Middle frontal gyrus (tissue), 1 donor: ENCODE results near the gene FGGY.

Experiments used
- DNase-seq: peaks from one replicate; pipeline ENCODE4 v3.0.0-alpha.2; 2015; ENCODE audit warnings: low spot score; ENCODE audit errors: extremely low spot score

FGGY gene

DNA sequence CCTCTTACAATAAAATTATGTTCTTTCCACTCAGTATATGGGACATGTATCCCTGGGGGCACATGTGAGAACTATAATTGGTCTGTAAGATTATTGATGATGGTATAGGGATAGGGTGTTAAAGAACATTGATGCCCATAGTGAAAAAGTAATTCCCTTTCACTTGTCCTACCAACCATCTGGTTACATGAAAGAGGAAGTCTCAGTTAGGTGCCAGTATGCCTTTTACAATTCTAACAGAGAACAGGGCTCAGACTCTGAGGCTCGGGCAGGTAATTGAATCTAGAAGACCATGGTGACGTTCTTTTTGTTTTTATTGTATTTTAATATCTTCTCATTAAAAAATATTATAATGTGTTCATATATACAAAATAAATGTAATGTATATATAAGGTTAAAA lies 113.6 kb downstream of the FGGY start:
- no peak for DNase-seq

DNA sequence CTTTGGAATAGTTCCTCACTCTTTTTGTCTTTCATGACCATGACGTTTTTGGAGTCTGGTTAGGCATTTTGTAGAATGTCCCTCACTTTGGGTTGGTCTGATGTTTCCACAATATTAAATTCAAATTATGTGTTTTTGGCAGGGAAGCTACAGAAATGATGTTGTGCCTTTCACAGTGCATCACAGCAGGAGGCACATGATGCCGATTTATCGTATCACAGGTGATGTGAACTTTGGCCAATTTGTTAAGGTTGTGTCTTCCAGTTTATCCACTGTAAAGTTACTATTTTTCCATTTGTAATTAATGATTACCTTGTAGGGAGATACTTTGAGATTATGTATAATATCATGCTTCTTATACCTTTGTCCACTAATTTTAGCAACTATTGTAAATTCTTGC lies 114.3 kb downstream of the FGGY start:
- DNase-seq: no peak

DNA sequence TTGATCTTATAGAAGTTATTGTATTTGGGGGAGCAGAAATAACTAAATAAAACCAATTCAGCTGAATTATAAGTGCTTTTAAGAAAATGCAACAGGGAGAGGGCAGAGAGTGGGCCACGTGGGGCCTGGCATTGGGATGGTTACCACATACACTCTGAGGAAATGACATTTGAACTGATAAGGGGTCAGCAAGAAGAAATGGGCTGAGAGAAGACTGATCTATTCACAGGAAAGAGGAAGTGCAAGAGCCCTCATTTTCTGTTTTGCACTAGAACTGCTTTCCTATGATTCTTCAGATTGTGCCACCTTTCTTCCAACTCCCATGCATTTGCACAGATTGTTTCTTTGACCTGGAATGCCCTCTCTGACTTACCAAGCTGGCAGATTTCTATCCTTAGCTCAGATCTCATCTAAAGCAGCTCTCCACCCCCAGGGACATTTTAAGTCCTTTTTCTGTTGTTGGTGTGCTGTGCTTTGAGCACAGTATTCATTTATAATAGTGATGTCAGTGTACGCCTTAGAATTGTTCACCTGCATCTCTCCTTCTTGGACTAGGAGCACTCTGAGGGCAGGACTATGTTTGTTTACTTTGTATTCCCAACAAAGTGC lies 115.9 kb downstream of the FGGY start:
- DNase-seq: no peak

DNA sequence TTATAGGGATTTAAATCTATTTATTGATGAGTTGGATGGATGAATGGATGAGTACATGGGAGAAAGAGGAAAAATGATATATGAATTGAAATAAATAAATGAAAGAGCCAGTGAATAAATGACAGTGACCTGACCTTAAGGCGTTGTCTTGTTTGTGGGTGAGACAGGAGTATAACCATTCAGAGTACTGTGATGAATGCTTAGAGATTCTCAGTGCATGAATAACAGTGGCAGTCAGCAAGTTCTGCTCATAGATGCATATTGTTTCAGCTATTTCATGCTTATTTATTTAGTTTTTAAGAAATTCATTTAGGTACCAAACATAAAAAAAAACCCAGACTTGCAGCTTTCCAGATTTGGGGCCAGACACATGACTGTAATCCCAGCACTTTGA lies 116.4 kb downstream of the FGGY start:
- no peak for DNase-seq

DNA sequence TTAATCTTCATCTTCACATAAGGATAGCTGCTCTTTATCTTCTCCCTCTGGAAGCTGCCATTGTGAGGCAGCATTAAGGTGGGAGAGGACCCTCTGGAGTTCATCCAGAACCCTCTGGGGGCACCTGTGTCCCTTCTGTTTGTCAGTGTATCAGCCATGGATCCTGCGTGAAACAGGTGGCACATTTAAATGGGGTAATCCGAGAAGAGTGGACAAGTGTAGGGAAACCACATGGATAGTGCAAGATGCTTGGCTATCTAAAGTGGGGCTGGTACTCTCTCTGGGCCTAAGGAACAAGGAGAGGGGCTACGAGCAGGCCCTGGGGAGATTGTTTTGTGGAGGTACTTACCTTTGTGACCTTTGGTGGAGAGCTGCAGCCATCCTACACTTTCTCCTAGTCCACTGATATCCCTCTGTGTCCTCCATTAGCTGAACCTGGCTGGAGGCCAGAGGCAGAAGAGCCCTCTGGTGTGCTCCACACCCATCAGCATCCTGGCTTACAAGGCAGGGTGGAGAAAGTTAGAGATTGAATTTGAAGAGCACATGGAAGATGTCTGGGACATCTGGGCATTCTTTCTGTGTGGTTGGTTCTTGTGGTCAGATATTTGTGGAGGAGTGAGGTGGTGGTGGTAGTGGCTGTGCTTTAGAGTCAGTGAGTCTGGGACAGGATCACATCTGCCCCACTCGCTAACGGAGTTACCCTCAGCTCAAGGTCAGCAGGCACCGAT lies 117.7 kb downstream of the FGGY start:
- no peak for DNase-seq

DNA sequence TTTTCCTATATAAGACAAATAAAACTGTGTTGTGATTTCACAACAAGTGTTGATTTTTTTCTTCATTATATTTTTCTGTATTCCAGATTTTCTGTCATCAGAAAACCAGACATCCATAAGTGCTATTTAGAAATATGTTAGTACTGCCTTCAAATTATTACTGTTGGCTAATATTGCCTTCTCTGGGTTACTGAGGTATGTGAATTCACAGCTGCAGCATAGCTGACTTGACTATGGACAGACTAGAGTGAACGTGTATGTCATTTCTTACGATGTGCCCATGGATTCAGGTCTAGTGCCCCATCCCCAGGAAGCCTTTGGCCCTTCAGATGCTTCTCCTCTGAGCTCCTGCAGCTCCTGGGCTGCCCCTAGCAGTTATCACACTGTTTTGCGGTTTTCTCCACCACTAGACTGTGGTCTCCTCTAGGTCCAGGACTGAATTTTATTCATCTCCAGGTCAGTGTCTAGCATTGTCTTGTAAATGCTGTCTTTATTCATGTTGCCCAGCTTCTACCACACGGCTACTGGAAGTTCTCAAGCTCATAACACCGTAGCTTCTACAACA lies 118.5 kb downstream of the FGGY start:
- DNase-seq: no peak

DNA sequence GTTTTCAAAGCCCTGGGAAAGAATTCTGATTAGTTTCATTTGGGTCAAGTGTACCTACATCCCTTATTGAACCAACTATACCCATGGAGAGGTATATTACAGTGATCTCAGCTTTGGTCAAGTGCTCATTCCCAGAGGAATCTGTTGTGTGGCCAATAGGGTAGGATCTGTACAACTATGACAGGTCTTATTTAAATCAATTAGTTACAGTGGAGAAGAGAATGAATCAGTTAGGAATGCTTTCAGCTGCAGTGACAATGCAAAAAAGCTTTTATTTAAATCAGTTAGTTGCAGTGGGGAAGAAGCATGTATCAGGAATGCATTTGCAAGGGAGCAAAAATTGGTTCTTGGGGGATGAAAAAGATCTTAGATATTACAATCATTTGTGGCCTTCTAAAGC lies 119.0 kb downstream of the FGGY start:
- DNase-seq: no peak

DNA sequence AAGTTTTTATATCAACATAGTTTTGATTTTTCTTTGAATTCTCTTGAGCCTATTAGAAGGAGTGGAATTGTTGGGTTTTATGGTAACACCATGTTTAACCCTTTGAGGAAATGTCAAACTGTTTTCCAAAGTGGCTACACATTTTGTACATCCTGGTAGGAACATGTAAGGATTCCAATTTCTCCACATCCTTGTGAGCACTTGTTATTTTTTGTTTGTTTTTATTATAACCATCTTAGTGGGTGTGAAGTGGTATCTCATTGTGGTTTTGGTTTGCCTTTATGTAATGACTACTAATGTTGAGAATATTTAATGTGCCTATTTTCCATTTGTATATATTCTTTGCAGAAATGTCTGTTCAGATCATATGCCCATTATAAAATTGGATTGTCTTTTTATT lies 120.5 kb downstream of the FGGY start:
- DNase-seq: no peak

DNA sequence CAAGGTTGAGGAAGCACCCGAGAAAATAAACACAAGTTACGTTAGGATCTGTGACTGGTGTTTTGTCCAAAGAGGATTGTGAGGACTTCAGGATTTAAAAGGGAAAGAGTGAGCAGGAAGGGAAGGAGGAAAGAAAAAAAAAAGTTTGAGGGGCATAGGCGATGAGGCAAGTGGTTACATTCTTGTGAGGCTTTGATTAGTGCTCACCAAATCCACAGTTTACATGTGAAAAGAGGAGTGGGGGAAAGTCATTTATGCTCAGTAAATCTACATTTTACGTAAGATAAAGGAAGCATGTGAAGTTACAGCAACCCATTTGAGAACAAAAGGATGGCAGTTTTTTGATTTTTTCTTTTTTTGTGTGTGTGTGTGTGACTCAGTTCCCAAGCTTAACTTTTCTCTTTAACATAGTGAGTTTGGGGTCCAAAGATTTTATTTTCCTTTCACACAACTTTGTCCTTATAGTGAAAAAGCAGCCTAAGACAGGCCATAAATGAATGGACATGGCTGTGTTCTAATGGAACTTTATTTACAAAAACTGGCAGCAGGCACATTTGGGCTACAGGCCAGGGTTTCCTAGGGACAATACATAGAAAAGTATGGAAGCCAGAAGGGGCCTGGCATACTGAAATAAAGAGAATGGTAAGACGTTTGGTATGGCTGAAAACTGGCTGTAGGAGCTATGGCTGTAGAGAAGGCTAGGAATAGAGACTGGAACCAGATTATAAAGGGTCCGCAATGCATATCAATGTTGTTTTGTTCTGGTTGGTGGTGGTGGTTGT lies 121.7 kb downstream of the FGGY start:
- no peak for DNase-seq

DNA sequence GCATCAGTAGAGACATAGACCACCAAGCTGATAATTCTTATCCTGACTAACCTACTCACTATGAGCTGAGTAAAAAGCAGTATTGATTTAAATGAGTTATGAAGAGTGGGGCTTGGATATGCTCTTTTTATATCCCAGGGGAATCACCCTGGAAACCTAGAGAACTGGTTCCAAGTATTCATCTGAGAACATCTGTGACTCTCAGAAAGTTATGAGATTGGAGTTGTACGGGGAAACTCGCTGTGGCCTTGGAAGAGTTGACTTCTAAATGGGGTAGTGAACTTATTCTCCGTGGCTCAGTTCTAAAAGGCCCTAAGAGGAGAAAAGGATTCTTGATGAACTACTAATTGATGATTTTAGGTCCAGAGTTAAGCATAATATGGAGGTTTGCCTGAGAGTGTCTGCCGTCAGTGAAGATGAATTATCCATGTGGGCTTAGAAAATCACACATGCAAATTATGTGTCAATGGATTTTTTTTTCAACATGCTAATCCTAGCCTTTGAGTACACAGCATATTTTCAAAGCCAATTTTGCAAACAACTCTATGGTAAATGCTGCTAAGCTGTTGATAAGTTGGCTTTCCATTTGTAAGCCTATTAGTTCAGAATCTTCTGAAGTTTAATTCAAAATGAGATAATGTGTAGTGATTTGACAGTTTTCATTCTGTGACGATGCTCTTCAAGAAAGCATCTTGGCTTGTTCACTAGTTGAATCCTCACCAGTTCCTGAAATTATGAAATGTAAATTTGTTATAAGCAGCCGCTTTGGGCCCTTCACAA lies 122.7 kb downstream of the FGGY start:
- no peak for DNase-seq

DNA sequence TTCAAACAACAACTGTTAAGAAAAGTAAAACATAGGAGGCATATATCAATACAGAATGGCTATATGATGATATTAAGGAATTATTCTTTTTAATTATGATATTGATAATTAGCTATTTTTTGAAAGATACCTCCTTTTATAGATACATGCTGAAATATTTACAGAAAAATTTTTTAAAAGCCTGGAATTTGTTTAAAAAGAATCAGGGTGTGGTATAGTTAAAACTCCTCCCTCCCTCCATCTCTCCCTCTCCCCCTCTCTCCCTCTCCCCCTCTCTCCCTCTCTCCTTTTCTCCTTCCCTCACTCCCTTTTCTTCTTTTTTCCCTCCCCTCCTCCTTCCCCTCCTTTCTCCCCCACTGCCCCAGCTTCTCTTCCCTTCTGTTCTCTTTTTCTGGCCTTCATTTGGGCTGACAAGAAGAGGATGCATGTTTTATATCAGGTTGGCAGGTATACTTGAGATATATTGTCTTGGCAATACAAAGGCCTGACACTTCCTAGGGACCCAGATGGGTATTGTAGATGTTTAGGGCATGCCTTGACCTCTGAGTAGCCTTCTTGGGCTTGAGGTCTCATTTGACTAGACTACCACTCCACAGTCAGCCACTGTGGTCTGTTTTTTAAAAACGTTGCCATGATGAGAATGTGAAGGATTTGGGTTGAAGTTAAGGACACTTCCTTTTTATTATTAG lies 124.5 kb downstream of the FGGY start:
- no peak for DNase-seq

DNA sequence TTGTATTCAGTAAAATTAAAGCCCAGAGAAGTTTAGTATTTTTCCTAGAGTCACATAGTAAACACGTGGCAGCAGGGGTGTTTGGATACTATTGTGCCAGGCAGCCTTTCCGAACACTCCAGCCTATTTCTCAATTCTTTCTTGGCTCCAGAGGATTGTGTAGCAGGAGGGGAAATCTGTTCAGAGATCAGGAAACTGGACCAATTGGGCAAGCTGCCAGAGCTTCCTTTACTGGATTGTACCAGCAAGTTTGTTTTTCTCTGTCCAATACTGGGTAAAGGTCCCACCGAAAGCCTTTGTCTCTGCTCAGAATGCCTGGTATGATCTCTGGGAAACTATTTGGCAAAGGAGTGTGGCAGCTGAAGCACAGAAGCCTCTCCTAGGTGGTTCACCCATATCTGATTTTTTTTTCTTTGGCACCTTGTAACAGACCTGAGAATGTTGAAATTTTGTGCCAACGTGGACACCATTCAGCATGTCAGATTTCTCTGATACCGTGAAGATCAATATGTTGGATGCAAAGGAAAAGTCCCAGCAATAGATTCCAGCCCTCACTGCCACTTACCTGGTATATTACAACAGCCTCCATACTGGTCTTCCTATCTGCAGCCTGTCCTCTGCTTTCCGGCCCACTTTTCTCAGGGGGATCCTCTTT lies 126.2 kb downstream of the FGGY start:
- peak; percentile 52 for DNase-seq

DNA sequence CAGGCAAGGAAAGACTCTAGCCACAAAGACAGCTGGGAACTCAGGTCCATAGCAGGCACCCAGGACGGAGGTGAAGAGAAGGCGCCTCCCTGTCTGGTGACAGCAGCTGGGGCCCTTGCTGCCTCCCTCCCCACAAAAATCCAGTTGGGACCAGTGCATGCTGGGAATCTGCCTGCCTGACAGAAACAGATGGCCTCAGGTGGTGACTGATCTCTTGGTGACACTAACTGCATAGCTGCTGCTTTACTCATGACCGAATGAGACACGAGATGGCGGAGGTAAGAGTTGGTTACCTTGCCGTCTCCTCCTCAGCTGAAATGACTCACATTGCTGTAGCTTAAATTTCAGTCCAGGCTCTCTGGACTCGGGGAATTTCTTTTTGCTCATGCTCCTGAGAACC lies 130.3 kb downstream of the FGGY start:
- DNase-seq: no peak

DNA sequence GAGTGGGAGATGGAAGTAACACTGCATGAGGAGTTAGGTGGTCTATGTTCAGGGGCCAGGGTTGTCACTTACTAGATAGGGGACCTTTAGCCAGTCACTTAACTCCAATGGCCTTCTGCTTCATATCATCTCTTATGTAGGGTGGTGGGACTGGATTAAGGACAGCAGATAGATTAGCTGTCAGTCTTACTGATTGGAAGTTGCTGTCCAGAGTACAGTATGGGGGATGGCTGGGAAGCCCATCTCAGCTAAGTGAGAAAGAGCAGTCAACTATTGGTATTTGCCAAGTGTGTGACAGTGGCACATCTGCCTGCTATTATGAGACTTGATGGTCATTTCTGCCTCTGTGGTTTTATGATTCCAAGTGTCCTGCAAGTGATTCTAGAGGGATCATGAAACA lies 130.9 kb downstream of the FGGY start:
- no peak for DNase-seq

DNA sequence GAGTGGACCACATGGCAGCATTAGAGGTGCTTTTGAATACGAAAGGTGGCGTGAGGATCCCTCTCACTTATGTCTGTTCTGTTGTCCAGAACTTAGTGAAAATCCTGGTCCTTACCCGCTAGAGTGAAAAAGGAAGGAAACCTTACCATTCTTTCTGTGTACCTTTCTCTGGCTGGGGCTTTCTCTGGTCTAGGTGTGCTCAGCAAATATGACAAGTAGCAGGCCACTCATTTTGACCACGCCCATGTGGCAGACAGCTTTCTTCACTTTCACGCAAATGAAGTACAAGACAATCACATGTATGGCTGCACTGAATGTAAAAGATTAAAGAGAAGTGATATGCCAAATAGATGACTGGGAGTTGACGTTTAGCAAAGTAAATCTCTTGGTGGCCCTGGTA lies 131.9 kb downstream of the FGGY start:
- no peak for DNase-seq

DNA sequence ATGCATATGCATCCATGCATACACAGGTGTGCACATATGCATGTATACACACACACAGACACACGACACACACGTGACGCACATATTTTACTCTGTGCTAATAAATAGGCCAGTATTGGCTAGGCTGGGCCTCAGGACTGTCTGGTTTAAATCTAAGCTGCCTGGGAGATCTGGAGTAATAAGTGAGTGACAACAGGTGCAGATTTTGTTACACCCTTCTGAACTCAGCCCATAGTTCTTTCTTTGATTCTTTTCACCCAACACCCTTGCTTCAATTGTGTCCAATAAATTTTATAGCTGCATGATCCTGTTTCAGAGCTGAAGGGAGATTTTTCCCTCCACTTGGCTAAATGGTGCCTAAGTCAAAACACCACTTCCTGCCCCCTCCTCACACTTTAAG lies 132.8 kb downstream of the FGGY start:
- DNase-seq: no peak

DNA sequence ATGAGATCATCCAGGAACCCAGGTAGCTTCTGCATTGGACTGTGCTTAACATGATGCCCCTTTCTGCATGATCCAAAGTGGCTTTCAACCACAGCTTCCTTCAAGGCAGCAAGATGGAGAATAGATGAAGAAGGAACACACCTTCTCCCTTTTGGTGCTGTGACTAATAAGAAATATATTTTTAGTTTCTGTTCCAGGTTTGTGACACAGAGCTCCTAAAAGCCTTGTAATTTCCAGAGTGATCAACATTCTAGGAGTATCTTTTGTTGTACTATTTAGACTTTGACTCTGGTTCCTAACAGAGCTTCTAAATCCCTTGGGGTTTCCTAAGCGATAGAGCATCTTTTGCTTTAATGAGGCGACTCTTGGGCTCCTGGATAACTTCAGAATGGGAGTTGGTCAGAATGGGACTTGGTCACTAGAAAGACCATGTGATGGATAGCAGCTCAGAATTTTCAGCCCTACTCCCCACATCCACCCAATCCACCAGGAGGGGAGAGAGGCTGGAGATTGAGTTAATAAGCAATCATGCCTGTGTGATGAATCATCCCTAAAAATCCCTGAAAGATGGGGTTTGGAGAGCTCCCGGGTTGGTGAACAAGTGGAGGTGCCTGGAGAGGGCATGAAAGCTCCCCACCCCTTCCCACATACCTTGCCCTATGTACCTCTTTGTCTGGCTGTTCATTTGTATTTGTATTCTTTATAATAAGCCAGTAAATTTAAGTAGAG lies 134.8 kb downstream of the FGGY start:
- no peak for DNase-seq

DNA sequence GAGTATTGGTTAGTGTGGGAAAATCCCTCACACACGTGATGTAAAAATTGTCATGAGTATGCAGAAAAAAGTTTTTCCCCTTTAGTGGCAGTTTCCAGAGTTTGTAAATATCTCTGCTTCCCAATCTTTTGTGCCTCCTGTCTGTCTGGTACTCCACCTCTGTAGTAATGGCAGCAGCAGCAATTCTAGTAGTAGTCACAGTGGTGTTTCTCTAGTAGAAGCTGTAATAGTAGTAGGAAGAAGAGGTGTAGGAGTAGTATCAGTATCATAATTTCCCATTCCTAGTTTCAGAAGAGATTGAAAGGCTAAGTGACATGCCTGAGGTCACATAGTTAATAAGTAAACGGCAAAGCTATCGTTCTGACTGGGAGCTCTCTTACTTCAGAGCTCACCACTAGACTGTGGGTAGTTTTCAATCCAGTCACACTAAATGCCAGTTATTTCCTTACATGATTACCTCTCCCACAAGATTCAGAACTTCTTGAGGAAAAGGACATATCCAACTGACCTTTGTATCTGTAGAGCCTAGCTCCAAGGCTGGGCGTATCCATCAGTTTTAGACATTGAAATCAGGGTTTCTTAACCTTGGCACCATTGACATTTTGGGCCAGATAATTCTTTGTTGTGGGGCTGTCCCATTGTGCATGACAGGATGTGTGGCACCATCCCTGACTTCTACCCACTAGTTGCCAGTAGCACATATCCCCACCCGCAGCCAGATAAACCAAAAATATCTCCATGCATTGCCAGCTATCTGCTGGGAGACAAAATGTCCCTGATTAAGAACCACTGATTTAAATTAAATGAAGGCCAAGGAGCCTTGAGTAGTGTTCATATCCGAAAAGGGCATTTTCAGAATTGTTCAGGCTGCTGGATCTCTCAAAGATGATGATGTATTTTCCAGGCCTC lies 135.9 kb downstream of the FGGY start:
- no peak for DNase-seq

DNA sequence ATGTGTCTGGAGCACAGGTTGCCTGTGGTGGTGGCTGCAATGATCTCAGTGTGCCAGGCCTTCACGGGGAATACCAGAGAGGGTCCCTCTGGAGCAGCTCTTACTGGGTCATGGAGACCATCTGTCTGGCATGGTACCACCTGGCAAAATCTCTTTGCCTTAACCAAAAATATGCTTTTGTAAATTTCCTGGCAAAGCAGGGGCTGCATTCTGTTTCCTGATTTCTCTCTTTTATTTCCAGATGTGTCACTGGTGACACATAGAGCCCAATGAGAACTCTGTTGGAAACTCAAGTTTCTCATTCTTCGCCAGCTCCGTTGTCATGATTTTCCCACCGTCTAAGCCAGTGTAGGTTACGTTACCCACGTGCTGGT lies 136.5 kb downstream of the FGGY start:
- no peak for DNase-seq
